Astrocyte (in vitro differentiated cells and primary cell): ENCODE data around the gene GADD45B. TPM values are rescaled to one million over a fixed set of nuclear protein-coding genes. Genes with fewer than 3 reads are reported as not detected.

Experiments
- DNase-seq: peaks from one replicate; pipeline ENCODE4 v3.0.0-alpha.2; 2010; ENCODE audit warnings: low read depth
- FAIRE-seq: peaks from 2 replicates; lab custom pipeline; 2011; peaks lifted over from hg19 to GRCh38; lab: Jason Lieb, UNC
- H2AFZ ChIP-seq: 2 replicates; pipeline ENCODE4 v1.6.0; 2012; ENCODE audit warnings: low read depth, low read length, inconsistent platforms
- H3K27ac ChIP-seq: 2 replicates; pipeline ENCODE4 v1.5.1; 2011; ENCODE audit warnings: low read depth, low read length, inconsistent platforms
- H3K27me3 ChIP-seq: 2 replicates; pipeline ENCODE4 v1.6.0; 2011; ENCODE audit warnings: low read length, inconsistent platforms; ENCODE audit not compliant: insufficient read depth
- H3K36me3 ChIP-seq: 2 replicates; pipeline ENCODE4 v1.5.1; 2011; ENCODE audit warnings: low read length, inconsistent platforms; ENCODE audit not compliant: insufficient read depth
- H3K4me1 ChIP-seq: 2 replicates; pipeline ENCODE4 v1.5.1; 2011; ENCODE audit warnings: low read length, inconsistent platforms; ENCODE audit not compliant: insufficient read depth
- H3K4me2 ChIP-seq: 2 replicates; pipeline ENCODE4 v1.6.0; 2012; ENCODE audit warnings: low read length, inconsistent platforms
- H3K4me3 ChIP-seq: 2 replicates; pipeline ENCODE4 v1.5.1; 2011; ENCODE audit warnings: low read depth, mild to moderate bottlenecking, low read length, inconsistent platforms; ENCODE audit not compliant: insufficient read depth
- H3K79me2 ChIP-seq: 2 replicates; pipeline ENCODE4 v1.6.0; 2012; ENCODE audit warnings: mild to moderate bottlenecking, low read length, inconsistent platforms; ENCODE audit not compliant: insufficient read depth
- H3K9ac ChIP-seq: 2 replicates; pipeline ENCODE4 v1.6.0; 2012; ENCODE audit warnings: mild to moderate bottlenecking, low read length, inconsistent platforms
- H3K9me3 ChIP-seq: 2 replicates; pipeline ENCODE4 v1.5.1; 2012; ENCODE audit warnings: low read depth, mild to moderate bottlenecking, low read length, inconsistent platforms; ENCODE audit not compliant: insufficient read depth
- H4K20me1 ChIP-seq: 2 replicates; pipeline ENCODE4 v1.6.0; 2012; ENCODE audit warnings: low read length, inconsistent platforms; ENCODE audit not compliant: insufficient read depth
- H3K27ac Mint-ChIP-seq: one replicate; pipeline ENCODE4 v1.8.0; 2021; ENCODE audit warnings: mild to moderate bottlenecking, mixed read lengths; ENCODE audit not compliant: unreplicated experiment
- H3K27me3 Mint-ChIP-seq: one replicate; pipeline ENCODE4 v1.8.0; 2021; ENCODE audit warnings: low read depth, mixed read lengths; ENCODE audit not compliant: unreplicated experiment
- H3K36me3 Mint-ChIP-seq: one replicate; pipeline ENCODE4 v1.8.0; 2021; ENCODE audit warnings: low read depth, mixed read lengths; ENCODE audit not compliant: unreplicated experiment
- H3K4me1 Mint-ChIP-seq: one replicate; pipeline ENCODE4 v1.8.0; 2021; ENCODE audit warnings: low read depth, mixed read lengths; ENCODE audit not compliant: unreplicated experiment
- H3K4me3 Mint-ChIP-seq: one replicate; pipeline ENCODE4 v1.8.0; 2021; ENCODE audit warnings: mild to moderate bottlenecking, moderate library complexity, mixed read lengths; ENCODE audit not compliant: unreplicated experiment
- H3K9me3 Mint-ChIP-seq: one replicate; pipeline ENCODE4 v1.8.0; 2021; ENCODE audit warnings: mild to moderate bottlenecking, mixed read lengths; ENCODE audit not compliant: unreplicated experiment
- CTCF ChIP-seq: IDR thresholded peaks from 2 replicates; pipeline ENCODE4 v1.5.1; 2011; ENCODE audit warnings: low read depth, mild to moderate bottlenecking, inconsistent platforms, low read length, moderate library complexity; ENCODE audit not compliant: insufficient read depth
- EZH2 ChIP-seq: IDR thresholded peaks from 2 replicates; pipeline ENCODE4 v1.6.1; 2012; ENCODE audit warnings: mild to moderate bottlenecking, low read length, inconsistent platforms; ENCODE audit not compliant: insufficient read depth
- total RNA-seq: library from RNA; stranded (reverse); gene quantifications from 2 replicates; pipeline ENCODE4 v1.2.1, GENCODE V29; 2021

GADD45B gene
- total RNA-seq, 1 donor from 2014 or later: 161 TPM

GRCh38 chr19:2427429-2428320 is 48.3 kb upstream of the GADD45B start, which contains the start of gene TIMM13:
Gene TIMM13, minus strand, starts transcription at chr19:2427586. Its CDS starts 53 bp downstream, at chr19:2427533.
- Histone ChIP-seq H3K4me3 (peak within 1 kb of the TSS; percentile 81), H3K9ac (peak within 1 kb of the TSS; percentile 92), H3K4me2 (peak within 1 kb of the TSS; percentile 94), H3K36me3 (peaks cover 5% of the 10 kb centered on the region), H3K27me3 (no peaks in the 10 kb centered on the region), H4K20me1 (peaks cover 24% of the 10 kb centered on the region), H3K79me2 (peaks cover 38% of the 10 kb centered on the region), H3K4me1 (peaks cover 21% of the 10 kb centered on the region), H3K9me3 (no peaks in the 10 kb centered on the region), H2AFZ (peak within 1 kb of the TSS; percentile 95), H3K27ac (peak within 1 kb of the TSS; percentile 98)
- peak; percentile 81 for DNase-seq
- Mint-ChIP-seq H3K27ac (peak within 1 kb of the TSS; percentile 96), H3K27me3 (no peaks in the 10 kb centered on the region), H3K36me3 (peaks cover 2% of the 10 kb centered on the region), H3K4me1 (peaks cover 4% of the 10 kb centered on the region), H3K9me3 (no peaks in the 10 kb centered on the region), H3K4me3 (peak within 1 kb of the TSS; percentile 92)
- no peak for TF ChIP-seq CTCF
- no peak for TF ChIP-seq EZH2
- peak; percentile 59 for FAIRE-seq

- no peak overlapping the region for H3K9ac ChIP-seq
- FAIRE-seq: no peak
- peak overlapping the region; percentile 81 for H3K4me3 ChIP-seq
These were observed 47.6 kb upstream of the GADD45B start for GRCh38 chr19:2428321-2428690.

More at GRCh38 chr19:2428321-2428690, 47.6 kb upstream of the GADD45B start:
- DNase-seq: no peak
- Histone ChIP-seq H2AFZ (no peak overlapping the region), H3K27me3 (no peaks in the 10 kb centered on the region), H3K79me2 (peaks cover 38% of the 10 kb centered on the region), H3K4me2 (peak overlapping the region; percentile 94), H3K4me1 (peaks cover 21% of the 10 kb centered on the region), H3K9me3 (no peaks in the 10 kb centered on the region), H4K20me1 (peaks cover 22% of the 10 kb centered on the region), H3K27ac (no peak overlapping the region), H3K36me3 (peaks cover 5% of the 10 kb centered on the region)
- Mint-ChIP-seq H3K9me3 (no peaks in the 10 kb centered on the region), H3K27me3 (no peaks in the 10 kb centered on the region), H3K4me3 (peak overlapping the region; percentile 92), H3K36me3 (peaks cover 2% of the 10 kb centered on the region), H3K4me1 (peaks cover 4% of the 10 kb centered on the region), H3K27ac (peak overlapping the region; percentile 96)
- TF ChIP-seq EZH2 (no peak), CTCF (no peak)
